CD4-positive, alpha-beta T cell treated with Interleukin-6 for 4 hours (primary cell): ENCODE data around the gene NIN.
"Not testable (repeated sequence)": the region's sequence is repeated elsewhere in the genome, so short reads cannot be mapped to it uniquely, and the experiment has no call there.

Experiments used
- DNase-seq: peaks from one replicate; pipeline ENCODE4 v3.0.0-alpha.2; 2020; ENCODE audit warnings: mixed read lengths

Gene NIN

DNA sequence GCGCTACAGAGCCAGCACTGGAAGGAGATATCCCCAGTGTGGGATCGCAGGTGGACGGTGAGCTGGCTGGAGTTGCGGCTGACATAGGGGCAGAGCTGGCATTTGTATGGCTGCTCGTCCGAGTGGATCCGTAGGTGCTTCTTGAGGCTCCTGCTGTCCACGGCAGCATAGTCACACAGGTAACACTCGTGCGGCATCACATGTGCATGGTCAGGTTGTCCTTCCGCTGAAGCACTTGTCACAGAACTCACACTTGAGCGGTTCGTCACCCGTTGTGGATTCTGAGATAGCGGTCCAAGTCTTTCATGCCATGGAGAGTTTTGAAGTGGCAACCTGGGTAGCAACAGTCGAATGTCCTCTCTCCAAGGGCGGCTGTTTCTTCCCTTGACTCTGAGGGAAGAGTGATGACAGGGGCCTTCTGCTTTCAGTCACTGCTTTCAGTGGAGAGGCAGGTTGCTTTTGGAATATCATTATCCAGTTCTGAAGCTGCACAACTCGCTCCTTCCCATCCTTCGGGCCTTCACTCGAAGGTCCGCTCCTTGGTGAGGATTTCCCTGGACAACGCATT is 125.9 kb downstream of the NIN start:
- no peak for DNase-seq

DNA sequence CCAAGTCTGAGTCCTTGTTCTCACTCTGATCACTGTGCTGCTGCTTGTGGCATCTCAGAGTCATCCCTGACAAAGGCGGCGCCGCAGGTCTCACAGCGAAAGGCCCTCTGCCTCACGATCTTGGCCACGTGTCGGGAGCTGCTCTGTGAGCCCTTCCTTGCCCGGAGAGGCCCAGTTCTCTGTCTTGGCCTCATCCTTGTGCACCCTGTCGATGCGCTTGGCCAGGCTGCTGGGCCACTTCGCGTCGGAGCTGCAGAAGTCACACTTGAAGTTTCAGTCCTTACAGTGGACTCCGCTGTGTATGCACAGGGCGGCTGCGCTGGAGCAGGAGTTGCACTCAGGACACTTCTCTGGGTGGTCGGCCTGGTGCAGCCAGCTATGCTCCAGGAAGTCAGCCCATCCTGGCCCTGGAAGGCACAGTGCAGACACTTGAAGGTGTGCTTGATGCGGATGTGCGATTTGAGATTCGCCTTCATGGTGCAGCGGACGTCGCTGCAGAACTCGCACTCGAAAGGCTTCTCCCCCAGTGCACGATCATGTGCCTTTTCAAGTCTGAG is 126.4 kb downstream of the NIN start:
- DNase-seq = no peak

DNA sequence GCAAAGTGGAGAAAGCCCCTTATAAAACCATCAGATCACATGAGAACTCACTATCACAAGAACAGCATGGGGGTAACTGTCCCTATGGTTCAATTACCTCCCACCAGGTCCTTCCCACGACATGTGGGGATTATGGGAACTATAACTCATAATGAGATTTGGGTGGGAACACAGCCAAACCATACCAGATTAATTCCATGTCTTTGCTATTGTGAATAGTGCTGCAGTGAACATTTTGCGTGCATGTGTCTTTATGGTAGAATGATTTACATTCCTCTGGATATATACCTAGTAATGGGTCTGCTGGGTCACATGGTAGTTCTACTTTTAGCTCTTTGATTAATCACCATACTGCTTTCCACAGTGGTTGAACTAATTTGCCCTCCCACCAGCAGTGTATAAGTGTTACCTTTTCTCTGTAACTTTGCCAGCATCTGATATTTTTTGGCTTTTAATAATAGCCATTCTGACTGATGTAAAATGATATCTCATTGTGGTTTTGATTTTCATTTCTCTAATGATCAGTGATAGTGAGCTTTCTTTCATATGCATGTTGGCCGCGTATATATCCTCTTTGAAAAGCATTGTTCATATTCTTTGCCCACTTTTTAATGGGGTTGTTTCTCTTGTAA is 133.2 kb downstream of the NIN start:
- DNase-seq = no peak

DNA sequence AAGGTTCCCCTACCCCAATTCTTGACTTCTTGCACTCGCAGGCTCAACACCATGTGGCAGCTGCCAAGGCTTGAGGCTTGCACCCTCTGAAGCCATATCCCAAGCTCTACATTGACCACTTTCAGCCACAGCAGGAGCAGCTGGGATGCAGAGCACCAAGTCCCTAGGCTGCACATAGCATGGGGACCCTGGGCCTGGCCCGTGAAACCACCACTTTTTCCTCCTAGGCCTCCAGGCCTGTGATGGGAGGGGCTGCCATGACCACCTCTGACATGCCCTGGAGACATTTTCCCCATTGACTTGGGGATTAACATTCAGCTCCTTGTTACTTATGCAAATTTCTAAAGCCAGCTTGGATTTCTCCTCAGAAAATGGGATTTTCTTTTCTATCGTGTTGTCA is 136.7 kb downstream of the NIN start:
- DNase-seq = not testable (repeated sequence)

DNA sequence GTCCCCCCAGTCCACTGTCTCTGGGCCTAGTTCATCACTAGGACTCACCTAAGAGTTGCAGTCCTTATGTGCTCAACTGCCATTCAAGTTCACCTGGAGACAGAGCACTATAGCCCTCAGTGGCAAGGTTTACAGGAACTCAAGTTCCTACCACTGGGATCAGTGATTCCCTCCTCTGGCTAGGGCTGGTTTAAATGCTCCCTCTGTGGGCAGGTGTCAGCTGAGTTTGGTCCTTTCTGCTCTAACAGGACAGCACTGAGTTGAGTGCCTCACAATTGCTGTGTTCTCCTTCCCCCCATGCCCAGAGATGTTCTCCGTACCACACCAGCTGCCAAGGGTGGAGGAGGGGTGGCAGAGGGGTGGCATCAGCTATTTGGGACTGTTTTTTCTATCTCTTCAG is 142.1 kb downstream of the NIN start:
- DNase-seq = no peak

DNA sequence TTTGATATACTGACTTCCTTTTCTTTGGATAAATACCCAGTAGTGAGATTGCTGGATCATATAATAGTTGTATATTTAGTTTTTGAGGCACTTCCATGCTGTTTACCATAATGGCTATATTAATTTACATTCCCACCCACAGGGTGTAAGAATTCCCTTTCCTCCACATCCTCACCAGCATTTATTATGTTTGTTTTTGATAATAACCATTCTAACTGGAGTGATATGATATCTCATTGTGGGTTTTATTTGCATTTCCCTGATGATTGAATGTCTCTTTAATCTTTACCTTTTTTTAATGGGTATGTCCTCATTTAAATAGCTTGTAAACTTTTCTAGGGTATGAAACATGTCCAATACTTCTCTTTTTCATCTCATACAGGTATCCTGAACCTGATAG is 151.3 kb downstream of the NIN start:
- DNase-seq = no peak

DNA sequence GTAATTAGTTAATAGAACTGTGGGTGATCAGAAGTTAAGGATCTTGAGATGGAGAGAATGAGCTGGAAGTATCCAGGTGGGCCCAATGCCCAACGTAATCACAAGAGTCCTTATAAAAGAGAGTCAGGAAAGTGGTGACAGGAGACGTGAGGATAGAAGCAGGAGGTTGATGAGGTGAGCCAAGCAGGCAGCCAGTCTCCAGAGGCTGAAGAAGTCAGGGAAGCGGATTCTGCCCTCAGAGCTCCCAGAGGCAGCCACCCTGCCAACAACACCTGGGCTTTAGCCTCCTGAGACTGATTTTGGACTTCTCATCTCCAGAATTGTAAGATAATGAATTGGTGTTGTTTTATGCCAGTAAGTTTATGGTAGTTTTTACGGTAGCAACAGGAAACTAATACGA is 152.8 kb downstream of the NIN start:
- no peak for DNase-seq

DNA sequence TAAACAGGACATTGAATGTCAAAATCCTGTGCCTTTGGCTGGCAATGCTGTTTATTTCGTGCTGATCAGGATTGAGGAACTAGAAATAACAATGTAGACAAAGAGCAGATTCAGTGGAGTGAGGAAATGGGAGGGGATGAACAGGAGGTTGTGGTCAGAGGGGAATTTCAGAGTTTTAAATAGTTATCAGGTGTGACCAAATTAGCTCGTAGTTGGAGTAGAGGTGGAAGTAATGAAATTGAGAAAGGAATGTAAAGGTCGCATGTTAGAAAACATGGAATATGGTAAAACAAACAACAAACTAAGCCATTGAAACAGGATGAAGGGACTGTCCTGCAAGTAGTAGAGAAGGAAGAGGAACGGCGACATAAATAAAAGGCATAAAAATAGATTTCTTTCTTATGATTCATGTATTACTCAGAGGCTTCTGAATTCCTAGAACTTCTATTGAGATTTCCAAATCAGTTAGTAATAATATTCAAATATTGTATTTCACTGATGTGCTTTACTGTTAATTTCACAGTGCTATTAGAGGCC is 153.4 kb downstream of the NIN start:
- no peak for DNase-seq

DNA sequence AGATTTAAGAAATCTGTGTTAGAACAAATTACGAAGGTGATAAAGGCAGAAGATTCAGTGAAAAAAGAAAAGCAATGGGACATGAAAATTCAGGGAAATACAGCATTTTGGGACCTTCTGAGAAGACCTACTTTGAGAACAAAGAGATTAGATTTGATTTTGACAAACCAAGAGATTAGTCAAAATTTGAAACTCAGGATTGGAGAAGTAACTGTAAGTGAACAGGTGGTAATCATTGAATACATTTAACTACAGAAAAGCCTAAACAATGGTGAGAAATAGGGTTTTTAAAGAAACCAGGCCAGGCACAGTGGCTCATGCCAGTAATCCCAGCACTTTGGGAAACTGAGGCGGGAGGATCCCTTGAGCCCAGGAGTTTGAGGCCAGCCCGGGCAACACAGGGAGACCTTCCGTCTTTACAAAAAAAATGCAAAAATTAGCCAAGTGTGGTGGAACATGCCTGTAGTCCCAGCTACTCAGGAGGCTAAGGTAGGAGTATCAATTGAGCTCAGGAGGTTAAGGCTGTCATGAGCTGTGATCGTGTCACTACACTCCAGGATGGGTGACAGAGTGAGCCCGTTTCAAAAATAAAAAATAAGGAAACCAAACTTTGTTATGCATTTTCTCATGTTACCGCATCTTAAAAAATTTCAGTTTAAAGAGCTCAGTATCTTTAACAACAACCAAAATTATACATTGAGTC is 154.0 kb downstream of the NIN start:
- no peak for DNase-seq

DNA sequence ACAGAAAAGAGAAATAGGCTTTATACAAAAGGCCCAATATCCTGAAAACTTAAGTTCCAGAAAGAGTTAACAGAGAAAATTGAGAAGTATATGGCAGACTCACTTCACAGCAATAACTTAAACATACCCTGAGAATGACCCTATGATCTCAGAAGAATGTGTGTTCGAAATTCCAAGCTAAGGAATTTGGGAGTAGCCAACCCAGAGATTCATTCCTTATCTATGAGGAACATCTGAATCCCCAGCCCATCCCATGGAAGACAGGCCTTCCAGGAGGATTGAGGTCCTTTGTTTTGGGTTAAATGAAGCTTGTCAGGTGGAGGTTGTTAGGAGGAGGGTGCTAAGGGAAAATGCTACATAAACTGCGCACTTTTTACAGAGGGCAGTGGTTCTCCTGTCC is 155.4 kb downstream of the NIN start:
- DNase-seq = no peak

DNA sequence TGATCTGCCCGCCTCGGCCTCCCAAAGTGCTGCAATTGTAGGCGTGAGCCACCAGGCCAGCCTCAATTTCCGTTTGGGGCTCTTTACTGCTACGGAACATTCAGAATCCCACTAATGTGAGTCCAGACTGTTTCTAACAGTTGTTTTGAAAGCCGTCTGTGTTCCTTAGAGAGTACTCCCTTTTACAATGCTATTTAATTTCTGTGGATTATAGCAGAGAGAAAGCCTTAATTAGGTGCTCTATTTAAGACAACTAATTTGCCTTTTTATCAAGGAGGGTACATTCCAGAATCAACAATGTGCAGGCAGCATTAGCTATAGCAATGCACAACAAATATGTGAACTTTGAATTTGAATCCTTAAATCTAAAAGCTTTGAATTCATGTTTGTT is 160.1 kb downstream of the NIN start:
- no peak for DNase-seq

DNA sequence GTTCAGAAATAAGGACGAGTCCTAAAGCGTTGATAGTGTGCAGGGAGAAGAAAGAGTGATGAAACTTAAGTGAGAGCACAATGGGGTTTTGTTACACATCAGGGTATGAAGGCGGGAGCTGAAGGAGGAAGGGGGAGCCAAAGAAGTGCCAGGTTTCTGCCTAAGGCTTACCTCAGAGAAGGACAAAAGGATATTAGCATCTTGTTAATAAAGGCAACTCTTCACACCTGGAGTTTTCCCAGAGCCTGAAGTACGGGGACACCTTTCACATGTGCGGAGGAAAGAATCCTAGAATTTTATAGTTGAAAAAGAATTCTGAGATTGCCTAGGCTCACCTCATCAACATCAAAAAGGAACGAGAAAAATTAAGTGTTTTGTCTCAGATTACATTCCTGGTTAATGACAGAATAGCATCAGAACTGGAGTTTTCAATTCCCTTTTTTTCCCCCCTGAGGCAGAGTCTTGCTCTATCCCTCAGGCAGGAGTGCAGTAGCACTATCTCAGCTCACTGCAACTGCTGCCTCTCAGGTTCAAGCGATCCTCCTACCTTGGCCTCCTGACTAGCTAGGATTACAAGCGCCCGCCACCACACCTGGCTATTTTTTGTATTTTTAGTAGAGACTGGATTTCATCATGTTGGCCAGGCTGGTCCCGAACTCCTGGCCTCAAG is 160.6 kb downstream of the NIN start:
- no peak for DNase-seq
